22Rv1 (cell line): ENCODE data around the gene ZNF575.

Source experiments
- ZFX ChIP-seq: fragments of 450-650 bp; IDR thresholded peaks from 2 replicates; pipeline ENCODE4 v1.6.1; 2017; ENCODE audit warnings: antibody characterized with exemption, borderline replicate concordance
- TF ChIP-seq, protein P1 (sequence below): fragments of 450-650 bp; IDR thresholded peaks from 2 replicates; pipeline ENCODE4 v1.5.1; 2017; ENCODE audit warnings: mild to moderate bottlenecking

DNA sequence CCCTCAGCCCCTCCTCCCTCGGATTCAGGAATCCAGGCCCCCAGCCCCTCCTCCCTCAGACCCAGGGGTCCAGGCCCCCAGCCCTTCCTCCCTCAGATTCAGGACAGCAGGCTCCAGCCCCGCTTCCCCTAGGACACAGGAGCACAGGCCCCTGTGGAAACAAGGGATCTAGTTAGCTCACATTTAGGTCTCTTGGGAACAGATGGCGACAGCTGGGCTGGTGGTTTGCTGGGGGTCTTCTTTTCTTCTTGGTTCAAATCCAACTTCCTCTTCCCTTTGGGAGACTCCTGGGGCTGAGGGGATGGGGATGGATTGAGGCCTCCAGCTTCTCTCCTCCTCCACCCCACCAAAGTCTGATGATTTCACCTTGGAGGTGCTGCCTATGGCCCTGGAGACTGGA is 19.6 kb downstream of the ZNF575 start:
- TF ChIP-seq, protein P1, sequence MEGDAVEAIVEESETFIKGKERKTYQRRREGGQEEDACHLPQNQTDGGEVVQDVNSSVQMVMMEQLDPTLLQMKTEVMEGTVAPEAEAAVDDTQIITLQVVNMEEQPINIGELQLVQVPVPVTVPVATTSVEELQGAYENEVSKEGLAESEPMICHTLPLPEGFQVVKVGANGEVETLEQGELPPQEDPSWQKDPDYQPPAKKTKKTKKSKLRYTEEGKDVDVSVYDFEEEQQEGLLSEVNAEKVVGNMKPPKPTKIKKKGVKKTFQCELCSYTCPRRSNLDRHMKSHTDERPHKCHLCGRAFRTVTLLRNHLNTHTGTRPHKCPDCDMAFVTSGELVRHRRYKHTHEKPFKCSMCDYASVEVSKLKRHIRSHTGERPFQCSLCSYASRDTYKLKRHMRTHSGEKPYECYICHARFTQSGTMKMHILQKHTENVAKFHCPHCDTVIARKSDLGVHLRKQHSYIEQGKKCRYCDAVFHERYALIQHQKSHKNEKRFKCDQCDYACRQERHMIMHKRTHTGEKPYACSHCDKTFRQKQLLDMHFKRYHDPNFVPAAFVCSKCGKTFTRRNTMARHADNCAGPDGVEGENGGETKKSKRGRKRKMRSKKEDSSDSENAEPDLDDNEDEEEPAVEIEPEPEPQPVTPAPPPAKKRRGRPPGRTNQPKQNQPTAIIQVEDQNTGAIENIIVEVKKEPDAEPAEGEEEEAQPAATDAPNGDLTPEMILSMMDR: no peak
- TF ChIP-seq ZFX: no peak
